ENCODE data around the gene PROS1.

The PROS1 gene

GRCh38 chr3:93988283-93988682, 14.6 kb upstream of the PROS1 start:
- H4K91ac ChIP-seq (ENCODE audit: low read depth, low read length, poor library complexity), result no peak overlapping the region
- H3K4ac ChIP-seq (ENCODE audit: low read length), result no peak overlapping the region
- H3K4me2 ChIP-seq (ENCODE audit: insufficient read depth, low read length, poor library complexity, severe bottlenecking), result no peak overlapping the region
- no peak overlapping the region for H3K9ac ChIP-seq (ENCODE audit: low read depth, low read length, poor library complexity)
- no peaks in the 10 kb centered on the region for H3K9me3 ChIP-seq (replicated peaks in 1 of 2; ENCODE audit: control insufficient read depth in 2 of 2, insufficient read depth in 1 of 2, low read depth in 1 of 2, low read length in 2 of 2)
- no peak for DNase-seq (ENCODE audit: low spot score)
- H2AK5ac ChIP-seq (ENCODE audit: low read depth, low read length), result no peak overlapping the region
- no peak overlapping the region for H2BK120ac ChIP-seq (ENCODE audit: low read depth, low read length)
- no peaks in the 10 kb centered on the region for H3K4me1 ChIP-seq (ENCODE audit: control insufficient read depth in 2 of 2, insufficient read depth in 1 of 2, low read depth in 1 of 2, low read length in 2 of 2)
- H3K36me3 ChIP-seq (replicated peaks in 1 of 2; ENCODE audit: control insufficient read depth in 2 of 2, insufficient read depth in 2 of 2, low read length in 2 of 2), result peaks cover 0 to under 1% of the 10 kb centered on the region in 2 donors
- no peak overlapping the region for H2AFZ ChIP-seq (ENCODE audit: low read length)
- H3K27me3 ChIP-seq (ENCODE audit: control insufficient read depth in 3 of 3, insufficient read depth in 3 of 3, low read depth in 1 of 3, low read length in 3 of 3), result no peaks in the 10 kb centered on the region
- no peak overlapping the region for H3K14ac ChIP-seq (ENCODE audit: low read length)
- no peak overlapping the region for H2BK12ac ChIP-seq (ENCODE audit: low read length)
- no peak overlapping the region for H3K27ac ChIP-seq (replicated peaks; ENCODE audit: low read length)
- H2BK5ac ChIP-seq (ENCODE audit: low read length), result no peak overlapping the region
- H4K8ac ChIP-seq (ENCODE audit: low read depth, low read length), result no peak overlapping the region
- H3K18ac ChIP-seq (ENCODE audit: low read length), result no peak overlapping the region
- peaks cover under 1% of the 10 kb centered on the region for H3K79me1 ChIP-seq (ENCODE audit: low read depth, low read length)
- no peak overlapping the region for H2BK15ac ChIP-seq (ENCODE audit: low read length)
- no peak overlapping the region for H3K23ac ChIP-seq (ENCODE audit: low read depth, low read length, poor library complexity)
- no peak overlapping the region for H3K4me3 ChIP-seq (ENCODE audit: low read length in 2 of 2)

GRCh38 chr3:93984618-93985017, 10.9 kb upstream of the PROS1 start:
- no peak overlapping the region for H4K91ac ChIP-seq (ENCODE audit: low read depth, low read length, poor library complexity)
- H3K14ac ChIP-seq (ENCODE audit: low read length), result no peak overlapping the region
- no peak overlapping the region for H3K23ac ChIP-seq (ENCODE audit: low read depth, low read length, poor library complexity)
- H3K36me3 ChIP-seq (replicated peaks in 1 of 2; ENCODE audit: control insufficient read depth in 2 of 2, insufficient read depth in 2 of 2, low read length in 2 of 2), result no peaks in the 10 kb centered on the region
- no peak overlapping the region for H2AK5ac ChIP-seq (ENCODE audit: low read depth, low read length)
- H3K9ac ChIP-seq (ENCODE audit: low read depth, low read length, poor library complexity), result no peak overlapping the region
- no peak overlapping the region for H2BK120ac ChIP-seq (ENCODE audit: low read depth, low read length)
- H3K4me2 ChIP-seq (ENCODE audit: insufficient read depth, low read length, poor library complexity, severe bottlenecking), result no peak overlapping the region
- DNase-seq (ENCODE audit: low spot score), result no peak
- H4K8ac ChIP-seq (ENCODE audit: low read depth, low read length), result no peak overlapping the region
- H3K27ac ChIP-seq (replicated peaks; ENCODE audit: low read length), result no peak overlapping the region
- no CpG with 5 or more reads among the region's 5 CpGs for WGBS, 2 donors (ENCODE audit: extremely low coverage in 2 of 2, insufficient read length in 2 of 2, insufficient replicate concordance in 1 of 2)
- no peaks in the 10 kb centered on the region for H3K27me3 ChIP-seq (ENCODE audit: control insufficient read depth in 3 of 3, insufficient read depth in 3 of 3, low read depth in 1 of 3, low read length in 3 of 3)
- H3K18ac ChIP-seq (ENCODE audit: low read length), result no peak overlapping the region
- peaks cover 2% of the 10 kb centered on the region for H3K79me1 ChIP-seq (ENCODE audit: low read depth, low read length)
- no peak overlapping the region for H2BK15ac ChIP-seq (ENCODE audit: low read length)
- no peak overlapping the region for H3K4ac ChIP-seq (ENCODE audit: low read length)
- H2BK5ac ChIP-seq (ENCODE audit: low read length), result no peak overlapping the region
- no peaks in the 10 kb centered on the region for H3K4me1 ChIP-seq (ENCODE audit: control insufficient read depth in 2 of 2, insufficient read depth in 1 of 2, low read depth in 1 of 2, low read length in 2 of 2)
- H3K9me3 ChIP-seq (replicated peaks in 1 of 2; ENCODE audit: control insufficient read depth in 2 of 2, insufficient read depth in 1 of 2, low read depth in 1 of 2, low read length in 2 of 2), result no peaks in the 10 kb centered on the region
- no peak overlapping the region for H3K4me3 ChIP-seq (ENCODE audit: low read length in 2 of 2)
- no peak overlapping the region for H2AFZ ChIP-seq (ENCODE audit: low read length)
- H2BK12ac ChIP-seq (ENCODE audit: low read length), result no peak overlapping the region

DNA sequence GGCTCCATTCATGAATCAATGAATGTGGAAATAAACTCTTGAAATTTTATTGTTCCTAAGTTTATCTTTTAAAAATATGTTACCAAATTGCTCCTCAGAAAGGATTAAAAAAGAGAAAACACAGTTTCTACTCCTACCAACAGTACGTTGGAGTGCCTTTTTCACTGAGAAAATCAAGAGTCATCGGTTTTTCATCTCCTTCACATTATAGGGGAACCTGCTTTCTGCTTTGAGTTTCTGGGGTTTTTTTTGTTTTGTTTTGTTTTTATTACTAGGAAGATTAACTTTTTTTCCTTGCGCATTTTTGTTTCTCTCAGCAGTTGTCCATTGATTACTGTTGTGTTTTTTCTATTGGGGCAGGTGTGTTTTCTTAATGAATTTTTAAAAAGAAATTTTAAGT, 9.7 kb upstream of the PROS1 start:
- Histone ChIP-seq H3K79me1 (ENCODE audit: low read depth, low read length) (peaks cover 2% of the 10 kb centered on the region), H3K4me2 (ENCODE audit: insufficient read depth, low read length, poor library complexity, severe bottlenecking) (no peak overlapping the region), H2BK120ac (ENCODE audit: low read depth, low read length) (no peak overlapping the region), H3K4me1 (ENCODE audit: control insufficient read depth in 2 of 2, insufficient read depth in 1 of 2, low read depth in 1 of 2, low read length in 2 of 2) (no peaks in the 10 kb centered on the region), H2AFZ (ENCODE audit: low read length) (no peak overlapping the region), H2AK5ac (ENCODE audit: low read depth, low read length) (no peak overlapping the region), H2BK15ac (ENCODE audit: low read length) (no peak overlapping the region), H2BK5ac (ENCODE audit: low read length) (no peak overlapping the region), H3K9me3 (replicated peaks in 1 of 2; ENCODE audit: control insufficient read depth in 2 of 2, insufficient read depth in 1 of 2, low read depth in 1 of 2, low read length in 2 of 2) (no peaks in the 10 kb centered on the region), H3K18ac (ENCODE audit: low read length) (no peak overlapping the region), H3K9ac (ENCODE audit: low read depth, low read length, poor library complexity) (no peak overlapping the region), H2BK12ac (ENCODE audit: low read length) (no peak overlapping the region), H4K8ac (ENCODE audit: low read depth, low read length) (no peak overlapping the region), H3K36me3 (replicated peaks in 1 of 2; ENCODE audit: control insufficient read depth in 2 of 2, insufficient read depth in 2 of 2, low read length in 2 of 2) (no peaks in the 10 kb centered on the region), H3K23ac (ENCODE audit: low read depth, low read length, poor library complexity) (no peak overlapping the region), H3K27ac (replicated peaks; ENCODE audit: low read length) (no peak overlapping the region), H3K27me3 (ENCODE audit: control insufficient read depth in 3 of 3, insufficient read depth in 3 of 3, low read depth in 1 of 3, low read length in 3 of 3) (no peaks in the 10 kb centered on the region), H3K14ac (ENCODE audit: low read length) (no peak overlapping the region), H4K91ac (ENCODE audit: low read depth, low read length, poor library complexity) (no peak overlapping the region), H3K4me3 (ENCODE audit: low read length in 2 of 2) (no peak overlapping the region), H3K4ac (ENCODE audit: low read length) (no peak overlapping the region)
- WGBS, 2 donors (ENCODE audit: extremely low coverage in 2 of 2, insufficient read length in 2 of 2, insufficient replicate concordance in 1 of 2), result no CpG with 5 or more reads among the region's 3 CpGs
- no peak for DNase-seq (ENCODE audit: low spot score)

DNA sequence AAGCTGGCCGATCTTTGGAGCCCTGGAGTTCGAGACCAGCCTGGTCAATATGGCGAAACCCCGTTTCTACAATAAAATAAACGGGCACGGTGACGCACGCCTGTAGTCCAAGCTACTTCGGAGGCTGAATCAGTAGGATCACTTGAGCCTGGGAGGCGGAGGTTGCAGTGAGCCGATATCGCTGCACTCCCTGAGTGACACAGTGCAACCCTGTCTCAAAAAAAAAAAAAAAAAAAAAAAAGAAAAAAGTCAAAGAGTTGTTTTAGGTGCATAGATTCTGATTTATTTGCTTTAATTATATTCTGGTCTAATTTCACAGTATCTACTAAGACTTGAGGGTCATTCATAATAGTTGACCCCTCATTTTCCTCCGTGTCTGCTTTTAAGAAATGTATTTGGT, 8.0 kb upstream of the PROS1 start:
- H2BK5ac ChIP-seq (ENCODE audit: low read length), result no peak overlapping the region
- H2BK15ac ChIP-seq (ENCODE audit: low read length), result no peak overlapping the region
- no peak overlapping the region for H3K9ac ChIP-seq (ENCODE audit: low read depth, low read length, poor library complexity)
- H3K4ac ChIP-seq (ENCODE audit: low read length), result no peak overlapping the region
- H3K14ac ChIP-seq (ENCODE audit: low read length), result no peak overlapping the region
- no peak overlapping the region for H4K8ac ChIP-seq (ENCODE audit: low read depth, low read length)
- WGBS, 2 donors (ENCODE audit: extremely low coverage in 2 of 2, insufficient read length in 2 of 2, insufficient replicate concordance in 1 of 2), result no CpG with 5 or more reads among the region's 13 CpGs
- H3K27me3 ChIP-seq (ENCODE audit: control insufficient read depth in 3 of 3, insufficient read depth in 3 of 3, low read depth in 1 of 3, low read length in 3 of 3), result no peaks in the 10 kb centered on the region
- H2AFZ ChIP-seq (ENCODE audit: low read length), result no peak overlapping the region
- no peak overlapping the region for H4K91ac ChIP-seq (ENCODE audit: low read depth, low read length, poor library complexity)
- H3K27ac ChIP-seq (replicated peaks; ENCODE audit: low read length), result no peak overlapping the region
- H3K79me1 ChIP-seq (ENCODE audit: low read depth, low read length), result peaks cover 2% of the 10 kb centered on the region
- no peak for DNase-seq (ENCODE audit: low spot score)
- no peak overlapping the region for H3K18ac ChIP-seq (ENCODE audit: low read length)
- no peaks in the 10 kb centered on the region for H3K4me1 ChIP-seq (ENCODE audit: control insufficient read depth in 2 of 2, insufficient read depth in 1 of 2, low read depth in 1 of 2, low read length in 2 of 2)
- H3K4me2 ChIP-seq (ENCODE audit: insufficient read depth, low read length, poor library complexity, severe bottlenecking), result no peak overlapping the region
- H2AK5ac ChIP-seq (ENCODE audit: low read depth, low read length), result no peak overlapping the region
- no peak overlapping the region for H2BK120ac ChIP-seq (ENCODE audit: low read depth, low read length)
- H3K4me3 ChIP-seq (ENCODE audit: low read length in 2 of 2), result peak overlapping the region in 1 of 2 donors; percentile 70
- H3K9me3 ChIP-seq (replicated peaks in 1 of 2; ENCODE audit: control insufficient read depth in 2 of 2, insufficient read depth in 1 of 2, low read depth in 1 of 2, low read length in 2 of 2), result no peaks in the 10 kb centered on the region
- no peaks in the 10 kb centered on the region for H3K36me3 ChIP-seq (replicated peaks in 1 of 2; ENCODE audit: control insufficient read depth in 2 of 2, insufficient read depth in 2 of 2, low read length in 2 of 2)
- H2BK12ac ChIP-seq (ENCODE audit: low read length), result no peak overlapping the region
- no peak overlapping the region for H3K23ac ChIP-seq (ENCODE audit: low read depth, low read length, poor library complexity)

Measured in neuronal stem cell (in vitro differentiated cells).